GM18517 (cell line): ENCODE results near the gene VWCE.
"Not testable (repeated sequence)": the region's sequence is repeated elsewhere in the genome, so short reads cannot be mapped to it uniquely, and the experiment has no call there.

Experiments used
- ATAC-seq: cut with Tn5 transposase; IDR thresholded peaks from one replicate; pipeline ENCODE4 v1.9.1; 2021; ENCODE audit warnings: mild to moderate bottlenecking, moderate library complexity; ENCODE audit not compliant: unreplicated experiment

The VWCE gene

GRCh38 chr11:61218306-61218705, 76.8 kb downstream of the VWCE start:
- ATAC-seq: not testable (repeated sequence)

GRCh38 chr11:61213711-61214324, 81.3 kb downstream of the VWCE start:
- not testable (repeated sequence) for ATAC-seq

GRCh38 chr11:61212202-61212601, 82.9 kb downstream of the VWCE start:
- ATAC-seq: not testable (repeated sequence)

GRCh38 chr11:61211327-61211952, 83.7 kb downstream of the VWCE start:
- ATAC-seq: not testable (repeated sequence)

GRCh38 chr11:61210629-61211028, 84.5 kb downstream of the VWCE start:
- not testable (repeated sequence) for ATAC-seq
